GM21786 (cell line): ENCODE data around the gene EXOC8.
"Not testable (repeated sequence)": the region's sequence is repeated elsewhere in the genome, so short reads cannot be mapped to it uniquely, and the experiment has no call there.

Source experiments
- ATAC-seq: cut with Tn5 transposase; IDR thresholded peaks from one replicate; pipeline ENCODE4 v1.9.1; 2021; ENCODE audit not compliant: unreplicated experiment

The EXOC8 gene

GRCh38 chr1:231353086-231353485, 15.4 kb upstream of the EXOC8 start:
- ATAC-seq: no peak

GRCh38 chr1:231351816-231352215, 14.2 kb upstream of the EXOC8 start:
- ATAC-seq: no peak

GRCh38 chr1:231348856-231349255, 11.2 kb upstream of the EXOC8 start:
- ATAC-seq: not testable (repeated sequence)

GRCh38 chr1:231348442-231348841, 10.8 kb upstream of the EXOC8 start:
- ATAC-seq: no peak

- no peak for ATAC-seq
Measured at GRCh38 chr1:231347961-231348360, 10.3 kb upstream of the EXOC8 start.

GRCh38 chr1:231340328-231341013, 2.8 kb upstream of the EXOC8 start:
- ATAC-seq: no peak

- peak; percentile 7 for ATAC-seq
Measured at GRCh38 chr1:231338270-231339128, 847 bp upstream of the EXOC8 start, which contains the start of gene SPRTN. Gene SPRTN (plus strand): TSS chr1:231338293. CDS start chr1:231338384, 91 bp downstream.

GRCh38 chr1:231337043-231337471, 595 bp downstream of the EXOC8 start:
- peak; percentile 16 for ATAC-seq

- ATAC-seq: no peak
Measured at GRCh38 chr1:231335663-231336602, 1.7 kb downstream of the EXOC8 start.

- no peak for ATAC-seq
Measured at GRCh38 chr1:231334952-231335351, 2.7 kb downstream of the EXOC8 start.

- peak; percentile 27 for ATAC-seq
Measured at GRCh38 chr1:231334079-231334666, 3.5 kb downstream of the EXOC8 start.

- no peak for ATAC-seq
Measured at GRCh38 chr1:231332761-231333160, 4.9 kb downstream of the EXOC8 start.

- ATAC-seq: no peak
Measured at GRCh38 chr1:231329483-231329882, 8.2 kb downstream of the EXOC8 start.

- no peak for ATAC-seq
Measured at GRCh38 chr1:231327617-231328016, 10.0 kb downstream of the EXOC8 start.

GRCh38 chr1:231326248-231326647, 11.4 kb downstream of the EXOC8 start:
- ATAC-seq: no peak

- ATAC-seq: no peak
Measured at GRCh38 chr1:231324660-231325059, 13.0 kb downstream of the EXOC8 start.

GRCh38 chr1:231322880-231323530, 14.6 kb downstream of the EXOC8 start:
- ATAC-seq: no peak

GRCh38 chr1:231319080-231319479, 18.6 kb downstream of the EXOC8 start:
- no peak for ATAC-seq

- no peak for ATAC-seq
Measured at GRCh38 chr1:231318568-231318967, 19.1 kb downstream of the EXOC8 start.

- no peak for ATAC-seq
Measured at GRCh38 chr1:231318015-231318355, 19.7 kb downstream of the EXOC8 start.
